Left ventricle myocardium superior (tissue), 1 donor: Measurements from ENCODE around the gene PDGFRB. TPM values are rescaled to one million over a fixed set of nuclear protein-coding genes. Genes with fewer than 3 reads are reported as not detected.
A peak's percentile ranks its signal among the peaks of the same experiment; 100 is the strongest.

Experiments used
- ATAC-seq: fragments of 200-7000 bp; cut with Tn5 transposase; one replicate; pipeline ENCODE4 v1.9.1; 2020; ENCODE audit warnings: mild to moderate bottlenecking, moderate library complexity
- DNase-seq: peaks from one replicate; pipeline ENCODE4 v3.0.0-alpha.2; 2020
- intact Hi-C: fragments of 100-400 bp; cut with micrococcal nuclease; formaldehyde crosslinking; loops from one replicate; pipeline ENCODE4 v1.11.0; 2022
- total RNA-seq: library from RNA; stranded (reverse); fragmentation: NEBNext Ultra II Directional; extraction: Animal tissue kit (Norgen Biotek cat#: 25700); gene quantifications from one replicate; pipeline ENCODE4 v1.2.1, GENCODE V29; 2021
- donor health status: DM: no; HTN: yes; CAD: no; lungs with severe emphysema.

Gene PDGFRB
- total RNA-seq, 1 donor from 2014 or later: 47.8 TPM

DNA sequence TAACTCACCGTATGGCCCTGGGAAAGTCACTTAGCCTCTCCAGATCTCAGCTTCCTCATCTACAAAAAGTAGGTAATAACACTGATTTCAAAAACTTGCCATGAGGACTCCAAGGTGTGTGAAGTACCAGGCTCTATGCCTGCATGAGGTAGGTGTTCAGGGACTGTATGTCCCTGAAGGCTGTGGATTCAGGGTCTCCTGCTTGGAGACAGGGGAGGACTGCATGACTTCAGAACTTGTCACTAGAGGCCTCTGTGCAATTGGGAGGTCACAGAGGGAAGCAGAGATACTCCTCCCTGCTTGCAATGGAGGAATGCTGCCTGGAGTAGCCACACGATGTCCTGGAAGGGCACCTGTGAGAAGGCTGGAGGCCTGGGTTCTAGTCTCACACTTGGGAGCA, 2.2 kb downstream of the PDGFRB start:
- ATAC-seq: no peak
- intact Hi-C loops: no loop called here
- DNase-seq: no peak

DNA sequence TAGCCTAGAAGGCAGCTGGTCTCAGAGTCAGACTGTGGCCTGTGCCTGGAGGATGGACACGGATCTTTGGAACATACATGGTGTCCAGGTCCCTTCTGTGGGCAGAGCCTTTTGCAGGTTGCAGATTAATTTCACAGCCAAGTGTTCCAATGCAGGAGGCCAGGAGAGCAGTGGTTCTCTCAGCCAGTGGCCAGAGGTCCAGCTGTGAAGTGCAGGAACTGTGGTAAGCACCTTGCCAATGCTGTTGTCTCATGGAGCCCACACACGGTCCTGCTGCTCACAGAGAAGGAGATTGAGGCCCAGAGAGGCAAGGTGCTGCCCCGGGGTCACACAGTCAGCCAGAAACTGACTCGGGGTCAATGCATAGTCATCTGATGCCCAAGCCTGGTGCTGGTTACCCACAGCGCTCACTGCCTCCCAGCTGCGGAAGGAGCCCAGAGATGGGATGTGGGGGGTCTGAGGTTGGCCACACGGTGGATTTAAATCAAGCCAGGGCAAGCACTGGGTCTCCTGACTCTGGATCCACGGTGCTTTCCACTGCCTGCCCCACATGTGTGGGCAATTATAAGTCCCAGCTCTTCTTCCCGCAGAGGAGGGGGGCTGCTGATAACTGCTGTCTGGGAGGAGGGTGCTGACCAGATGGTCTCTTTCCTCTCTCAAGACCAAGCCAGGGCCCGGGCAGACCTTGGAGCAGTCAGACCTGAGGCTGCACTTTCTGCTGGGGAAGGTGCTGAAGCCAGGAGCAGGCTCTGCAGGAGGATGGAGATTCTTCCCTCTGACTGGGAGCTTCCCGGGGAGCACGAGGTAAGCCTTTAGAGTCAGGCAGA, 2.8 kb downstream of the PDGFRB start:
- intact Hi-C loops: no loop called here
- ATAC-seq (no peak), DNase-seq (no peak)

DNA sequence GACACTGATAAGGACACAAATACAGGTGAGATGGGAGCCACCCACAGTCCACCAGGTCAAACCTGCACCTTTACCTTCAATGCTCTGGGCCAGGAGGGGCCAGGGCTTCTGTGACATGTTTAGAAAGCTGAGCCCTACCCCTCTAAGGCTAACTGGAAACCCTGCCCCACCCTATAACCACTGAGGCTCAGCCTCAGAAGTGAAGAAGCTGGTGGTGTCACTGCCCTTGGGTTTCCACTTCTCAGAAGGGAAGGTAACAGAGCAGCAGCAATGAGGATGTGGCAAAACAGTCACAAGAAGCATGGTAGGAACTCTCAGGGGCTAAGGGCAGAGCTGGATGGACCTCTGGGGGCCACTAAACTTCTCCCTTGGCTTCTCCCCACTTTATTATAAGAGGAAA, 6.0 kb downstream of the PDGFRB start:
- ATAC-seq: no peak
- no peak for DNase-seq
- intact Hi-C loops: no loop called here

DNA sequence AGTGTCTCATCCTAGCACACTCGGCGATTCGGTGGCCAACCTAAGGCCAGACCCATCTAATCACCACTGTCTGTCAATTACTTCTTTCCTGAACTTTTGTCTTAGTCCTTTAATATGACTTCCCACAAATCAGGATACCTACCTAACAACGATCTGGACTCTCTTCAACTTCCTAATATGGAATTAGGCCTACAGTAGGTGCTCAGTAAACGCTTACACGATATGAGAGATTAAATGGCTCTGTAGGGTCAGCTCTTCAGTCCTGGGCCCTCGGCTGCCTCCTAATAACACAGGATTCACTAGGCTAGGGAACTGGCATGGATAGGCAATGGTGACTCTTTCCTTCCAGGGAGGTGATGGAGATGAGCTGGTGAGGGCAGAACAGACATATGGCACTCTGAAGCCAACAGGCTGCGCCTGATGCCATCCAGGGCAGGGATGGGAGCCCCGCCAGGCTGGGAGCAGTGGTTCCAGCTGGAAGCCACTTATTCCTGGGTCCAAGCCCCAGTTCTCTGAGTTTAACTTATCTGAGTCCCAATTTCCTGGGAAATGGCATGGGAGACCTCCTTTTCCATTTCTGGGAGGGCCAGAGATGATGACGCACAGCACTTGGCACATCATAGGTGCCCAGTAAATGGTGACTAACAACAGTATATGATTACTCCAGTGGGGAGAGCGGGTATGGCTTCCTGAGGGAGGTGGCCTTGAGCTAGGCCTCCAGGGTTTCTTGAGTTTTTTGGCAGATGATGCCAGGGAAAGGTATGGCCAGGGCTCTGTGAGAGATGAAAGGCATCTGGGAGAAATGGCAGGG, 7.3 kb downstream of the PDGFRB start:
- ATAC-seq: no peak
- DNase-seq: no peak
- intact Hi-C loops: no loop called here

DNA sequence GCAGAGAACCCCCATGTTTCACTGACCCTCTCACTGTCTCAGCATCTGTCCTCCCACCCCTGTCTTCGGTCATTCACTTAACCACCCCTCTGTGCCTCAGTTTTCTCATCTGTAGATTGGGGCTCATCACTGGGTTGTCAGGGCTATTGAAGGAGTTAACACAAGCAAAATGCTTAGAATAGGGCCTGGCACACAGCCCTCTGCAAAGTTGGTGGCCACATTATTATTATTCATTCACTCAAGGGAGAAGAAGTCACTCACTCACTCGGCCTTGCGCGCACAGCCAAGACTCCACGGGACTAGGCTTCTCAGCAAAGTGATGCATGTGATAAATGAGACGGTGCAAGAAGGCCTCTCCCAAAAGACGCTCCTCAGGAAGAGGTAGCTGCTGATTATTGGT, 8.0 kb downstream of the PDGFRB start:
- ATAC-seq (no peak), DNase-seq (no peak)
- intact Hi-C loops: no loop called here

DNA sequence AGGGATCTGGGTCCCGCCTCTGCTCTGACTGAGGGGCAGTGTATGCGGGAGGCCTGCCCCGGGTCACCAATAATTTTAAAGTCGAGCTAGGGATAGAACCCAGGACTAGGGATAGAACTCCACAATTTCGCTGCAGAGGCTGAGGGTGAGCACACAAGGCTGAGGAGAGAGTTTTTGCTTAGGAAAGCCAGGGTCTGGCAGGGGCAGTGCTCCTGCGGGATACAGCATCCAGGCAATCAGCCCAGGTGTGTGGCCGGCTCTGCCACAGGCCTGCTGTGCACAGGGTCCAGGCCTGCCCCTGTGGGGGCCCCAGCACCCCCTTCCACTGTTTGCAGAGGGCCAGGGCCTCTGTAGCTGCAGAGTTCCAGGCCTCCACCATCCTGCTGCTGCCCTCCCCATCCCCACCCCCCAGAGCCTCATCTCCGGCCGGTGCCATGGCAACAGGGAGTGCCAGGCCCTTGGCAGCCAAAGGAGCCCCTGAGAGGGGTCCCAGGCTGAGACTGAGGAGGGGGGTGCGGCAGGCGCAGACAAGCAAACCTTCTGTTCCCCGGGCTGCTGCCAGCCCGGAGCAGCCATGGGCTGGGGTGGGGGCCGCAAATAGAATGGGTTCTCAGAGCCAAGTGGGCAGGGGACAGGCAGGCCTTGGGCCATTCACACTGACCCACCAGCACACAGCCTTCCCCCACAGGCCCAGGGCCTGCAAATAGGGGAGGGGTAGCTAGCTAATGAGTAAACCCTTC, 8.6 kb downstream of the PDGFRB start:
- peak; percentile 27 for DNase-seq

DNA sequence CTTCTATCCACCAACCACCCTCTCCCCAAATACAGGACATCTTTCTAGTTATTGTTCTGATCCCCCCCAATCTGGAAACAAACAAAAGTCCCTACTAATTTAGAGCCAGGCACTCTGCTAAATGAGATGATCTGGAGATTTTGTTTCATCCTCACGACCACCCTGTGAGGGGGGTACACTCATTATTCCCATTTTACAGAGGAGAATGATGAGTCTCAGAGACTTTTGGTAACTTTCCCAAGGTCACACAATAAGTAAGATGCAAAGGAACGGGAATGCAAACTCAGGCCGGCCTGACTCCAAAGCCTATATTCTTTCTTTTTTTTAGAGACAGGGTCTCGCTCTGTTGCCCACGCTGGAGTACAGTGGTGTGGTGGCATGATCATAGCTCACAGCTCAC, 9.4 kb downstream of the PDGFRB start:
- ATAC-seq (no peak), DNase-seq (no peak)
- intact Hi-C loops: no loop called here

More for the DNA sequence above, 8.6 kb downstream of the PDGFRB start:
- intact Hi-C loops: no loop called here
- ATAC-seq: no peak

DNA sequence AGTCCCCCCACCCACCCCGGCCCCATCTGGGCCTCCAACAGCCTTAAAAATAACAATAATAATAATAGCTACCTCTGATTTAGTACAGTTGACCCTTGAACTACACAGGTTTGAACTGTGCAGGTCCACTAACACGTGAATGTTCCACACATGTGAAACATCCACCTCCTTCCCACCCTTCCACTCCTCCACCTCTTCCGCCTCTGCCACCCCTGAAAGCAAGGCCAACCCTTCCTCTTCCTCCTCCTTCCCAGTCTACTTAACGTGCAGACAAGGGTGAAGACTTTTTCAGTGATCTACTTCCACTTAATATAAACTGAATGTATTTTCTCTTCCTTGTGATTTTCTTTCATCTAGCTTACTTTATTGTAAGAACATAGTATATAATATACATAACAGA, 10.8 kb downstream of the PDGFRB start:
- intact Hi-C loops: no loop called here
- ATAC-seq (no peak), DNase-seq (no peak)

DNA sequence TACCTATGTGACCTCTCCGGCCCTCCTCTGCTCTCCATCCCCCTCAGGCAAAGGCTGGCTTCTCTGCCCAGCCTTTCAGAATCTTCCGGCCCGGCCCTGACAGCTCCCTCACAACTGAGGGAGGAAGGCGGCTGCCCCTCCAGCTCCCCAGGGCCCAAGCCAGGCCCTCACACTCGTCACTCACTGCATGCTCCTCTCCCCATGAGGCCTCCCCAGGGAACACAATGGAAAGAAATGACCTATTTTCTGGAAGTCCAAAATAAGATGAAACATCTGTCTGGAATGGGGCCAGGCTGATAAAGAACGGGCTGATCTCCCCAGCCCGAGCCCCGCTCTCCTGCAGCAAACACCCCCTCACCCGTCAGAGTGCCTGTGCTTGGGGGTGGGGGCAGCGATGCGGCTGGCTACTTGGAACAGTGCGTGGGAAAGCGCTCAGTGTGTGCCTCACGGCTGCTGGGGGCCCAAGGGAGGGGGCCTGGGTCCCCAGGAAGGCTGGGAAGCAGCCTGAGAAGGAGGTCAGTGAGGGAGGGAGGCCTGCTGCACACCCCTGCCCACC, 11.3 kb downstream of the PDGFRB start:
- ATAC-seq: peak; percentile 75

DNA sequence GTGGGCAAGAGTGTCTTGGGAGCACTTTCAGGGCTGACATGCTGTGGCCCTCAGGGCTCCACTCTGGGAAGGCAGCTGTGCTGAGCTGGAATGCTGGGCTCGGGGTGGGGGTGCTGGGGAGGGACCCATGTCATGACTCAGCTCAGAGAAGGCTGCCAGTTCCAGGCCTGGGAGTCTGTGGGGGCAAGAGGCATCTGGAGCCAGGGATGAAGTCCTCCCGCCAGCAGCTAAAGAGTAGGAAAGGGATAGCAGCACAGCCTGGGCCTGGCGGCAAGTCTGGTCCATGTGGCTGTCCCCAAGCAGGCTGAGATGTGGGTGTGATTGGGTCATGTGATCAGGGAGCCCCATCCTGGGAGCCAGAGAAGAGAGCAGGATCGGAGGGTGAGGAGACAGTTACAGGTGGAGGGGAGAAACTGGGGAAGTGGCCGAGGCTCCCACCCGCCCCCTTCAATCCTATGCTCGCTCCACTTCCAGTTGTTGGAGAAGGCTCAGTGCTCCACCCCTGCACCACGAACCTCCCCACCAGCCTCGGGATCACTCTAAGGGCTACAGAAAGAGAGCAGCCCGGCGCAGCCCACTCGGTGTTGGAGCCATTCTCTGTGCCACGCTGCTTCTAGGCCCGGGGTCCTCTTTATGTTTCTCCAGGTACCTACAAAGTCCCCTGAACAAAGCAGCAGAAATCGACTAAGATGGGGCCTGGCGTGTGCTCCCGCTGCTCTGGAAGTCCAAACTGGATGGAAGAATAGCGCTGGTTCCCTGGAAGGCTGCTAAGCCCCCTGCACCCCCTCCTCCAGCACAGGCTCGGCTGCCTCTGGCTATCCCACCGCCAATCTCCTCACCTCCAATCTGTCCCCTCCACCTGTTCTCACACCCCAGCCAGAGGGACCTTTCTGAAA, 12.0 kb downstream of the PDGFRB start:
- intact Hi-C loops: no loop called here
- peak; percentile 72 for ATAC-seq
- peak; percentile 85 for DNase-seq

More for the DNA sequence above, 11.3 kb downstream of the PDGFRB start:
- intact Hi-C loops: no loop called here
- peak; percentile 82 for DNase-seq

DNA sequence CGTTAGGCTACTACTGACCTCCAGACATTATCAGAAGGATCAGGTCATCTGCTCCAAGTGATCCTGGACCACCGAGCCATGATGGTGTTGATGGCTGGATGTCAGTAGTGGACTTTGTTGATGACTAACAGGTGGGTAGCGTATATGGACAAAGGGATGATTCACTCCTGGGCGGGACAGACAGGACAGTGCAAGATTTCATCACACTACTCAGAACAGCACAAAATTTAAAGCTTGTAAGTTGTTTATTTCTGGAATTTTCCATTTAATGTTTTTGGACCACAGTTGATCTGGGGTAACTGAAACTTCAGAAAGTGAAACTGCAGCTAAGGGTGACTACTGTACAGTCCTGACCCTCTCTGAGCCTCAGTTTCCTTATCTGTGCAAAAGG, 12.7 kb downstream of the PDGFRB start:
- ATAC-seq (peak; percentile 48), DNase-seq (no peak)
- intact Hi-C loops: no loop called here

DNA sequence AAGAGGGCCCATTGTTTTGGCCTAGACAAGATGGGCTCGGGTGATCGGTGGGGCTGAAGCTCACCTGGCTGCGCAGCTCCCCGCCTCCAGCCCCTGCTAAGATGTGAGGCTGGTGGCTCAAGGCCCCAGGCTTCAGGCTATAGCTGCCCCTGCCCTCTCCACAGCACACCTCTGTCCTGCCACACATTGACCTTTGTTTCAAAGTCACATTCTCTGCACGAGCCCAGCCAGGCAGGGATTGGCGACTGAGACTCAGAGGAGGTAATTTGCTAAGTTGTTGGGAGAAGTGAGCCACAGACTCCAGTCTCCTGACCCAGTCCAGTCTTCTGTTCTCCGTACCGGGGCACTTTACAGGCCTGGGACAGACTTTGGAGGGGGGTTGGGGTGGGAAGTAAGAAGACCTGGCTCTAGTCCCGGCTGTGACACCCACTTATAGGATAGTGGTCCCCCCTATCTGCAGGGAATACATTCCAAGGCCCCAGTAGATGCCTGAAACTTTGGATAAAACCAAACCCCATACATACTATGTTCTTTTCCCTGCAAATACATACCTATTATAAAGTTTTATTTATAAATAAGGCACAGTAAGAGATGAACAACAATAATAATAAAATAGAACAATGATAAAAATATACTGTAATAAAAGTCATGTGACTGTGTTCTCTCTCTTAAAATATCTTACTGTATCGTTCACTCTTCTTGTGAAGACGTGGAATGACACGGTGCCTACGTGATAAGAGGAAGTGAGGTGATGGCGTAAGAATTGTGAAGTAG, 13.3 kb downstream of the PDGFRB start:
- intact Hi-C loops: no loop called here
- no peak for DNase-seq
- ATAC-seq: no peak

DNA sequence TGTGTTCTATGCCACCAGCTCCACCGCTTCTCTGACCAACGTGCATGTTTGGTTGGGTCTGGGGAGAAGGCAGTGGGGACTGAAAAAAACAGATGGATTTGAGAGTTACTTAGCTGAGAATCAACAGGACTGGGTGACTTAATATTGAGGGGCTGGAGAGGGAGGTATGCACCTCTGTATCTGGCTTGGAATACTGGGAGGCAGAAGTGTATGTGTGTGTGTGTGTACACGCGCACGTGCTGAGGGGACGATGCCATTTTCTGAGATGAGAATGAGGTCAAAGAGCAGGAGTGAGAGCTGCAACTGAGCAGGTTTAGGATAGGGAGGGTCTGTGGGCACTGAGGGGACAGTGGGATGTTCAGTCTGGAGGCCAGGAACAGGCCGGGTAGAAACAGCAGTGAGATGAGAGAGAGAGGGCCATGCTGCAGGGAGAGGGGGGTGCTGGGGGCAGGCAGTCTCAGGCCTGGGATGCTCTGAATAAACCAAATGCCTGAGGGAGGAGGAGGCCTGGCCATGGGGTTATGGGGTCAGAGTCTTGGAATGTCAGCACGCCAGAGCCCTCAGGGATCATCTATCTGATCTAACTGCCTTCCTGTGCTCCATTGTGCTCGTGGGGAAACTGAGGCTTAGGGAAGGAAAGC, 14.0 kb downstream of the PDGFRB start:
- ATAC-seq (no peak), DNase-seq (no peak)
- intact Hi-C loops: no loop called here

DNA sequence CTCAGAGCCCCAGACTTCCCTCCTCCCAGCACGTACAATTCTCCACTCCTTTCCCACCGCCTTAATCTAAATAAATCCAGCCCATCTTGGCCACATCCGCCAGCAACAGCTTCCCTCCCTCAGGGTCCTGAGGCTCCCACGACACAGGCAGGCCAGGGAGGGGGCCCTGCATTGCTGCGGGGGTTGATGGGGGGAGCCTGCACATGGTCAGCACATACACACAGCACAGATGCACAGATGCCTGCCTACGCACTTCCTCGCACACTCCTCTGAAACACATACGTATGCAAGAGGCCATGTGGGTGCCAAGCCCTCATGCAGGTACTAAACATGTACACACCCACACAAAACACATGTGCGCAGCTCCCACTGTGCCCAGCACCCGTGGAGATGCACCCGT, 14.8 kb downstream of the PDGFRB start:
- no peak for ATAC-seq

DNA sequence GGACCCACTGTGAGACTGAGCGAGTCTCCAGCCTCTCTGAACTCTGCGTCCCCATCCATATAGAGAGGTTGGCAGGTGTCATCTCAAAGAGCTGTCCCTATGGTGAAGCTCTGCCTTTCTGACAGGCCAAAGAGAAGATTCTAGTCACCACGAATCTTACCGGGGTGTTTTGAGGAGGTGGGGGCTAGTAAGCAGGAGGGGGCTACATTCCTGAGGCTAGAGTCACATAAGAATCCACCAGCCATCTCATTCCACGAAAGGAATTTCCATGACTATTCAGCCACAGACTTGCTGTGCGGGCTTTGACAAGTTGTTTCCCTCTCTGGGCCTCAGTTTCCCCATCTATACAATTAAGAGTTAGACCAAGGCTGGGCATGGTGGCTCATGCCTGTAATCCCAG, 16.3 kb downstream of the PDGFRB start:
- intact Hi-C loops: no loop called here
- ATAC-seq (no peak), DNase-seq (no peak)

More for the DNA sequence above, 14.8 kb downstream of the PDGFRB start:
- no peak for DNase-seq
- intact Hi-C loops: no loop called here

DNA sequence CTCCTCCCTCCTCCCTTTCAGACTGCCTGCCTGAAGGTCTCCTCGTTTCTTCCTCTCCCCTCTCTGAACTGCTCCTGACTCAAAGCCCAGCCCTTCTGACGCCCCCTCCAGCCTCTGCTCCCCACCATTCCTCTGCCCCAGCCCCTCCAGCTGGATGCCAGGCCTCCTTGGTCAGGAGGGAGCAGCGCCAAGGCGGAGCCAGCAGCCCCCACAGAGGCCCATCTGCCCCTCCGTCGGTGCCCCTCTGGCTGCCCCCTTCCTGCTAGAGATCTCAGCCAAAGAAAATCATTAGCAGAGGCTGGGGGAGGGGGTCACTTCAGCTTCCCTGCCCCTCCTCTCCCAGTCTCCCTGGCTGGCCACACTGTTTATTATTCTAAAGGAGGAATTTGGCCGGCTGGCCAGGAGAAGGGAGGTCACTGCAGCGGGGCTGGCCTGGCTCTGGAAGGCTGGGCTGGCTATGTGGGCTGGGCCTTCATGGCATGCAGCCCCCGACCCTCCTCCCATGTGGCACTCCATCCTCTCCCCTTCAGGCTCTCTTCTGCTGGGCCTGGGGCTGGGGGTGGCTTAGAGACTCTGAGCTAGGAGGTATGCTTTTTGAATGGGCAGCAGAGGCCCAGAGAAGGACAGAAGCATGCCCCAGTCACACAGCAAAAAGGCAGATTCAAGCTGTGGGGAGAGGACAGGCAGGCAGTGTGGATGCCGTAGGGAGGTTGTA, 16.9 kb downstream of the PDGFRB start:
- peak; percentile 62 for DNase-seq
- intact Hi-C loops: no loop called here
- peak; percentile 16 for ATAC-seq

DNA sequence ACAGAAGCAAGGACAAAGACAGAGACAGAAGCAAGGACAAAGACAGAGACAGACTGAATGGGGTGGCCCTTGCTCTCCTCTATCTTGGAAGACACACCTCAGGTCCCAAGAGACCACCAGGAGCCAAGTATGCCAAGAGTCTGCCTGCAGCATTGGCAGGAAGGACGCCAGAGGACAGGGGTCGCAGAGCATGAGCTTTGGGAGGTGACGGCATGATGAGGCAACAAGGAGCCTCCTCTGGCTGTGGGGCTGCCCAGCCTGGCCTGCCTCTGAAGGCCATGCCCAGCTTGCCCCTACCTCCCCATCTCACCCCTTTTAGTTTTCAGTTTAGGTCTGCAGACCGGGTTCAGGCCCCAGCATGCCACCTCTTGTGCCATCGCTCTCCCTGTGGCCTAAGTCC, 17.6 kb downstream of the PDGFRB start:
- intact Hi-C loops: no loop called here
- no peak for DNase-seq

More for the DNA sequence above, 17.6 kb downstream of the PDGFRB start:
- no peak for ATAC-seq
